Stimulated activated CD4-positive, alpha-beta T cell treated with anti-CD3 and anti-CD28 coated beads, TNF-alpha, amount 100 ng/mL, for 4 hours (primary cell): ENCODE measurements around the gene CDH5.

ENCODE experiments used
- DNase-seq, 3 experiments: peaks; one replicate each; pipeline ENCODE4 v3.0.0-alpha.2; 2020; ENCODE audit warnings: low read depth in 3 of 3

CDH5 gene

GRCh38 chr16:66391726-66392670, 25.5 kb downstream of the CDH5 start:
- no peak for DNase-seq

- no peak for DNase-seq
Observed at GRCh38 chr16:66395806-66396555, 29.5 kb downstream of the CDH5 start.

GRCh38 chr16:66397736-66398433, 31.4 kb downstream of the CDH5 start:
- DNase-seq = no peak

- no peak for DNase-seq
Observed at GRCh38 chr16:66399031-66399430, 32.5 kb downstream of the CDH5 start.

GRCh38 chr16:66399930-66400329, 33.4 kb downstream of the CDH5 start:
- DNase-seq = no peak

GRCh38 chr16:66400503-66401380, 34.3 kb downstream of the CDH5 start:
- DNase-seq = no peak

GRCh38 chr16:66401610-66402009, 35.1 kb downstream of the CDH5 start:
- DNase-seq = no peak

GRCh38 chr16:66402166-66402565, 35.7 kb downstream of the CDH5 start:
- DNase-seq = no peak

- no peak for DNase-seq
Observed at GRCh38 chr16:66402591-66403230, 36.2 kb downstream of the CDH5 start.

GRCh38 chr16:66403531-66404145, 37.1 kb downstream of the CDH5 start:
- no peak for DNase-seq

- no peak for DNase-seq
Observed at GRCh38 chr16:66405057-66405783, 38.7 kb downstream of the CDH5 start.

- peak; percentile 75 to 85 (median 85) for DNase-seq
Observed at GRCh38 chr16:66406534-66407221, 40.2 kb downstream of the CDH5 start.

- no peak for DNase-seq
Observed at GRCh38 chr16:66408163-66409048, 41.9 kb downstream of the CDH5 start.

- no peak for DNase-seq
Observed at GRCh38 chr16:66409156-66409555, 42.7 kb downstream of the CDH5 start.

- DNase-seq = no peak
Observed at GRCh38 chr16:66412182-66412581, 45.7 kb downstream of the CDH5 start.

- DNase-seq = no peak
Observed at GRCh38 chr16:66414891-66415290, 48.4 kb downstream of the CDH5 start.

GRCh38 chr16:66416136-66416535, 49.6 kb downstream of the CDH5 start:
- DNase-seq = no peak
